ENCODE data around the gene ASPA. TPM values are rescaled to one million over a fixed set of nuclear protein-coding genes. Genes with fewer than 3 reads are reported as not detected.

The ASPA gene
- total and polyA plus RNA-seq, 2 experiments from 2014 or later, result 0.13 TPM; not detected in 1

DNA sequence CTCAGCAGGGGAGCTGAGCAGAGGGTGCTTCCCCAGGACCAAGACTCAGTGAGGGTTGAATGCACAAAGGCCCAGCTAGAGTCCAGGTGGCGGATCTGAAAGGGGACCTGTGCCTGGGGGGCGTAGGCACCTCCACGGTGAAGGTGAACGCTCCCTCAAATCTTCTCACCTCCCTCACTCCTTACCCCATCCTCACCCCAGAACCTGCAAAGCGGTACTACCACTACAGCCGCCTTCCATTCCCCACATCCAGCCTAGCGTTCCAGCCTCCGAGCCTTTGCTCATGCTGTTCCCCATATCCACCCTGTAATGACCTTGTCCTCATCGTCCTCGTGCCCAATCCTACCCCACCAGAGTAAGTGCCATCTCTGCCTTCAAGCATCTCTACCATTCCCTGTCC, 51.2 kb downstream of the ASPA start:
- Mint-ChIP-seq H3K4me1 (peaks cover 9% of the 10 kb centered on the region; the same call in 2 of the 3 replicates), H3K27me3 (ENCODE audit: insufficient read depth, low read depth, poor library complexity) (peaks cover 3% of the 10 kb centered on the region), H3K36me3 (ENCODE audit: low read depth) (no peaks in the 10 kb centered on the region; the same call in 2 of the 3 replicates), H3K27ac (no peak overlapping the region), H3K4me3 (no peak overlapping the region), H3K9me3 (no peaks in the 10 kb centered on the region)
- Histone ChIP-seq H3K79me2 (replicated peaks; ENCODE audit: insufficient read depth) (no peaks in the 10 kb centered on the region), H4K20me1 (replicated peaks; ENCODE audit: insufficient read depth) (no peaks in the 10 kb centered on the region), H3K27ac (ENCODE audit: low read depth) (no peak overlapping the region), H3K36me3 (ENCODE audit: insufficient read depth) (no peaks in the 10 kb centered on the region), H3K4me1 (ENCODE audit: insufficient read depth) (no peaks in the 10 kb centered on the region), H3F3A (replicated peaks; ENCODE audit: low read depth) (no peaks in the 10 kb centered on the region), H3K4me2 (no peak overlapping the region), H3K4me3 (no peak overlapping the region), H2AFZ (no peak overlapping the region), H3K27me3 (ENCODE audit: insufficient read depth) (no peaks in the 10 kb centered on the region), H3K9me2 (ENCODE audit: insufficient read depth) (no peaks in the 10 kb centered on the region)
- DNase-seq (ENCODE audit: low spot score) (no peak), ATAC-seq (no peak)
- TF ChIP-seq, protein P1, sequence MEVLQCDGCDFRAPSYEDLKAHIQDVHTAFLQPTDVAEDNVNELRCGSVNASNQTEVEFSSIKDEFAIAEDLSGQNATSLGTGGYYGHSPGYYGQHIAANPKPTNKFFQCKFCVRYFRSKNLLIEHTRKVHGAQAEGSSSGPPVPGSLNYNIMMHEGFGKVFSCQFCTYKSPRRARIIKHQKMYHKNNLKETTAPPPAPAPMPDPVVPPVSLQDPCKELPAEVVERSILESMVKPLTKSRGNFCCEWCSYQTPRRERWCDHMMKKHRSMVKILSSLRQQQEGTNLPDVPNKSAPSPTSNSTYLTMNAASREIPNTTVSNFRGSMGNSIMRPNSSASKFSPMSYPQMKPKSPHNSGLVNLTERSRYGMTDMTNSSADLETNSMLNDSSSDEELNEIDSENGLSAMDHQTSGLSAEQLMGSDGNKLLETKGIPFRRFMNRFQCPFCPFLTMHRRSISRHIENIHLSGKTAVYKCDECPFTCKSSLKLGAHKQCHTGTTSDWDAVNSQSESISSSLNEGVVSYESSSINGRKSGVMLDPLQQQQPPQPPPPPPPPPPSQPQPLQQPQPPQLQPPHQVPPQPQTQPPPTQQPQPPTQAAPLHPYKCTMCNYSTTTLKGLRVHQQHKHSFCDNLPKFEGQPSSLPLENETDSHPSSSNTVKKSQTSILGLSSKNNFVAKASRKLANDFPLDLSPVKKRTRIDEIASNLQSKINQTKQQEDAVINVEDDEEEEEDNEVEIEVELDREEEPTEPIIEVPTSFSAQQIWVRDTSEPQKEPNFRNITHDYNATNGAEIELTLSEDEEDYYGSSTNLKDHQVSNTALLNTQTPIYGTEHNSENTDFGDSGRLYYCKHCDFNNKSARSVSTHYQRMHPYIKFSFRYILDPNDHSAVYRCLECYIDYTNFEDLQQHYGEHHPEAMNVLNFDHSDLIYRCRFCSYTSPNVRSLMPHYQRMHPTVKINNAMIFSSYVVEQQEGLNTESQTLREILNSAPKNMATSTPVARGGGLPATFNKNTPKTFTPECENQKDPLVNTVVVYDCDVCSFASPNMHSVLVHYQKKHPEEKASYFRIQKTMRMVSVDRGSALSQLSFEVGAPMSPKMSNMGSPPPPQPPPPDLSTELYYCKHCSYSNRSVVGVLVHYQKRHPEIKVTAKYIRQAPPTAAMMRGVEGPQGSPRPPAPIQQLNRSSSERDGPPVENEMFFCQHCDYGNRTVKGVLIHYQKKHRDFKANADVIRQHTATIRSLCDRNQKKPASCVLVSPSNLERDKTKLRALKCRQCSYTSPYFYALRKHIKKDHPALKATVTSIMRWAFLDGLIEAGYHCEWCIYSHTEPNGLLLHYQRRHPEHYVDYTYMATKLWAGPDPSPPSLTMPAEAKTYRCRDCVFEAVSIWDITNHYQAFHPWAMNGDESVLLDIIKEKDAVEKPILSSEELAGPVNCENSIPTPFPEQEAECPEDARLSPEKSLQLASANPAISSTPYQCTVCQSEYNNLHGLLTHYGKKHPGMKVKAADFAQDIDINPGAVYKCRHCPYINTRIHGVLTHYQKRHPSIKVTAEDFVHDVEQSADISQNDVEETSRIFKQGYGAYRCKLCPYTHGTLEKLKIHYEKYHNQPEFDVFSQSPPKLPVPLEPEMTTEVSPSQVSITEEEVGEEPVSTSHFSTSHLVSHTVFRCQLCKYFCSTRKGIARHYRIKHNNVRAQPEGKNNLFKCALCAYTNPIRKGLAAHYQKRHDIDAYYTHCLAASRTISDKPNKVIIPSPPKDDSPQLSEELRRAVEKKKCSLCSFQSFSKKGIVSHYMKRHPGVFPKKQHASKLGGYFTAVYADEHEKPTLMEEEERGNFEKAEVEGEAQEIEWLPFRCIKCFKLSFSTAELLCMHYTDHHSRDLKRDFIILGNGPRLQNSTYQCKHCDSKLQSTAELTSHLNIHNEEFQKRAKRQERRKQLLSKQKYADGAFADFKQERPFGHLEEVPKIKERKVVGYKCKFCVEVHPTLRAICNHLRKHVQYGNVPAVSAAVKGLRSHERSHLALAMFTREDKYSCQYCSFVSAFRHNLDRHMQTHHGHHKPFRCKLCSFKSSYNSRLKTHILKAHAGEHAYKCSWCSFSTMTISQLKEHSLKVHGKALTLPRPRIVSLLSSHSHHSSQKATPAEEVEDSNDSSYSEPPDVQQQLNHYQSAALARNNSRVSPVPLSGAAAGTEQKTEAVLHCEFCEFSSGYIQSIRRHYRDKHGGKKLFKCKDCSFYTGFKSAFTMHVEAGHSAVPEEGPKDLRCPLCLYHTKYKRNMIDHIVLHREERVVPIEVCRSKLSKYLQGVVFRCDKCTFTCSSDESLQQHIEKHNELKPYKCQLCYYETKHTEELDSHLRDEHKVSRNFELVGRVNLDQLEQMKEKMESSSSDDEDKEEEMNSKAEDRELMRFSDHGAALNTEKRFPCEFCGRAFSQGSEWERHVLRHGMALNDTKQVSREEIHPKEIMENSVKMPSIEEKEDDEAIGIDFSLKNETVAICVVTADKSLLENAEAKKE (CRISPR knock-in tag; IDR thresholded peaks at IDR 0.05), result no peak
- TF ChIP-seq NANOG (IDR thresholded peaks at IDR 0.05; ENCODE audit: borderline replicate concordance) (no peak), EZH2 (IDR thresholded peaks at IDR 0.05; ENCODE audit: low read depth, unreplicated experiment) (no peak), ZNF331 (CRISPR knock-in tag; IDR thresholded peaks at IDR 0.05; ENCODE audit: low read depth) (no peak)

DNA sequence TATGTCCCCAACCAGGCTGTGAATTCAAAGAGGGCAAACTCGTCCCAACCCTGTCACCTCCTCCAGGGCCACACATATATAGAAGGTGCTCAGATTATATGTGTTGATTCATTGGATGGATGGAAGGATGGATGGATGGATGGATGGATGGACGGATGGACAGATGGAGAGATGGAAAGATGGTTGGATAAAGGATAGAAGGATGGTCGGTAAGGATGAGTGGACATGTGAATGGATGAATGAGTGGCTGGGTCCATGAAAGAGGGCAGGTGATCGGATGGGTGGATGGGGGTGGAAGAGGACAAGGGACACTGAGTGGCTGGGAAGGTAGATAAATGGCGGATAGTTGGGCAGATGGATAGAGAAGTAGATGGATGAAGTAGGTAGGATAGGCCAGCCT, 51.7 kb downstream of the ASPA start:
- DNase-seq (ENCODE audit: low spot score) (no peak), ATAC-seq (no peak)
- Histone ChIP-seq H3K36me3 (ENCODE audit: insufficient read depth) (no peaks in the 10 kb centered on the region), H3K9me2 (ENCODE audit: insufficient read depth) (no peaks in the 10 kb centered on the region), H4K20me1 (replicated peaks; ENCODE audit: insufficient read depth) (no peaks in the 10 kb centered on the region), H3K27me3 (ENCODE audit: insufficient read depth) (no peaks in the 10 kb centered on the region), H3F3A (replicated peaks; ENCODE audit: low read depth) (no peaks in the 10 kb centered on the region), H3K79me2 (replicated peaks; ENCODE audit: insufficient read depth) (no peaks in the 10 kb centered on the region), H3K27ac (ENCODE audit: low read depth) (no peak overlapping the region), H3K4me3 (no peak overlapping the region), H3K4me1 (ENCODE audit: insufficient read depth) (no peaks in the 10 kb centered on the region), H2AFZ (no peak overlapping the region), H3K4me2 (no peak overlapping the region)
- no peaks in the 10 kb centered on the region; the same call in 2 of the 3 replicates for H3K36me3 Mint-ChIP-seq (ENCODE audit: low read depth)
- no peaks in the 10 kb centered on the region for H3K9me3 Mint-ChIP-seq
- H3K27me3 Mint-ChIP-seq (ENCODE audit: insufficient read depth, low read depth, poor library complexity), result peaks cover 3% of the 10 kb centered on the region
- no peak overlapping the region for H3K27ac Mint-ChIP-seq
- H3K4me1 Mint-ChIP-seq, result peaks cover 9% of the 10 kb centered on the region; the same call in 2 of the 3 replicates
- no peak overlapping the region for H3K4me3 Mint-ChIP-seq
- TF ChIP-seq JUNB (IDR thresholded peaks at IDR 0.05; ENCODE audit: unreplicated experiment) (no peak), EZH2 (IDR thresholded peaks at IDR 0.05; ENCODE audit: low read depth, unreplicated experiment) (no peak), ZNF331 (CRISPR knock-in tag; IDR thresholded peaks at IDR 0.05; ENCODE audit: low read depth) (no peak), STAT1 (IDR thresholded peaks at IDR 0.05; ENCODE audit: unreplicated experiment) (no peak), POLR2AphosphoS5 (IDR thresholded peaks at IDR 0.05; ENCODE audit: low read depth) (no peak)
- TF ChIP-seq, protein P1 (CRISPR knock-in tag; IDR thresholded peaks at IDR 0.05), result no peak

Measured in GM23338 (cell line).